Bone marrow (tissue), 2 donors: ENCODE data around the gene CHST2.

Experiments
- DNase-seq, 2 donors: peaks; one replicate each; lab custom pipeline; 2025; lab: John Stamatoyannopoulos, UW

Gene CHST2

DNA sequence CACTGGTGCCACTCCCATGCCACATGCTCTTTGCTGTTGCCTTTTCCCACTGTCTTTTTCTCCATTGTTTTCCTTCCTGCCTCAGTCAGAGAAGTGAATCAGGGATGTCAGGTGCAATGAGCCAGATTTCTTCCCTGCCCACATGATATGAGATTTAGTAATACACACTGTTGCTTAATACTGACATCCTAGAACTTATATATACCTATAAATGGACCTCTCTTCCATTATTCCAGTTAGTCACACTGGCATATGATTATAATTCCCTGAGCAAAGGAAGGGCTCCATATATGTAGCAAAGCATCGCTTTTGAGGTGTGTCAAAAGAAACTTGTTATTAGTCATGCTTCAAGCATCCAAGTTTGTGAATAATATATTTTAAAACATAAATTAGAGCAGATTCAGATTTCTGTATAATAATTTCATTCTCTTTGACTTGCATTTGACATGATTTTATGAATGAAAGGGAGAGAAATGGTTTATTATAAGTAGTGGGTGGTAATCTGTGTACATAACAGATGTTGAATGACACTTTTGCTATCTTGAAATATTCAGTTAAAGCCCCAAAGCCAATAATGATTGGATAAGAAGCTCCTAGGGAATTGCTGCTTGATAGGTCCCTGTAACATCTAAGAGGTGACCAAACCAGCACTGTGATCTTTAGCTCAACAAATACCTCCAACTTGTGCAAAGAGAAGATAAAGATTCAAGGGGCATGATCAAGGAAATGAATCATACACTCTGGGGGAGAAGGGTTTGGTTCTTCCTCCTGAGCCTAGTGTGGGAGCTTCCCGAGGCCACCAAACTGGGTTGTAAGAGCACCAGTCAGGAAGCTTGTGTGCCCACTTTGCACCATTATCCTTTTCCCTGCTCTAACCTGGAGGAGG lies 48.6 kb downstream of the CHST2 start:
- DNase-seq: peak in 1 of 2 donors; percentile 68

DNA sequence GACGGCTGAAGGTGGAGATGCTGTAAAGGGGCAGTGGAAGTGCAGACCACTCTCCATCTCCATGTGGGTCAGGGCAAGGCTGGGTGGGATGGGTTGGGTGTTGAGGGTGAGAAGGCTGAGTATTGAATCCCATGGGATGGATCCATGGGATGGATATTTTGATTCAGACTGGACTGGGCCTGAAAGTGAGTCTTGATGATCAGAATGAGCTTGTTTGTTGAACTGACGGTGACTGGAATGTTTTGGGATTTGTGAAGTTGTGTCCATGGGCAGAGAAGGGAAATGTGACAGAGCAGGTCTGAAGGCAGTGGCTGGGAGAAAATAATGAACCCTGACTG lies 49.3 kb downstream of the CHST2 start:
- DNase-seq: no peak

- DNase-seq: peak in 1 of 2 donors; percentile 3
Observed at GRCh38 chr3:143170074-143170473, 50.5 kb downstream of the CHST2 start.

DNA sequence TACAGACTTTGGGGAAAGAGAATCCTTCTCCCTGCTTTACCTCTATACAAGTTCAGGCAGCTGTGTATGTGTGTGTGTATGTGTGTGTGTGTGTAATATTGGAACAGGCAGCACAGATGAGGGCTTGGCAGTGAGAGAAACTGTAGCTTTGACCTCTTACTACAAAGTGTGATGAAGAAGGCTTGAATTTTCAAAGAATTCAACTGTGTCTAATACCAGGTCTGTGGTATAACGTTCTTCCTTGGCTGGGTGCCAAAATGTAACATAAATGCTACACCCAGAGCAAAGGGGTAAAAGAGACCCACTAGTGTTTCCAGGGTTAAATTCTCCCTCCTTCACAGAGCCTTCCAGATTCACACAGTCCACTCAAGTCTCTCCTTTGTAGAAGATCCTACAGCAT lies 51.1 kb downstream of the CHST2 start:
- no peak for DNase-seq

GRCh38 chr3:143171141-143171980 lies 51.8 kb downstream of the CHST2 start:
- peak in 1 of 2 donors; percentile 40 for DNase-seq

DNA sequence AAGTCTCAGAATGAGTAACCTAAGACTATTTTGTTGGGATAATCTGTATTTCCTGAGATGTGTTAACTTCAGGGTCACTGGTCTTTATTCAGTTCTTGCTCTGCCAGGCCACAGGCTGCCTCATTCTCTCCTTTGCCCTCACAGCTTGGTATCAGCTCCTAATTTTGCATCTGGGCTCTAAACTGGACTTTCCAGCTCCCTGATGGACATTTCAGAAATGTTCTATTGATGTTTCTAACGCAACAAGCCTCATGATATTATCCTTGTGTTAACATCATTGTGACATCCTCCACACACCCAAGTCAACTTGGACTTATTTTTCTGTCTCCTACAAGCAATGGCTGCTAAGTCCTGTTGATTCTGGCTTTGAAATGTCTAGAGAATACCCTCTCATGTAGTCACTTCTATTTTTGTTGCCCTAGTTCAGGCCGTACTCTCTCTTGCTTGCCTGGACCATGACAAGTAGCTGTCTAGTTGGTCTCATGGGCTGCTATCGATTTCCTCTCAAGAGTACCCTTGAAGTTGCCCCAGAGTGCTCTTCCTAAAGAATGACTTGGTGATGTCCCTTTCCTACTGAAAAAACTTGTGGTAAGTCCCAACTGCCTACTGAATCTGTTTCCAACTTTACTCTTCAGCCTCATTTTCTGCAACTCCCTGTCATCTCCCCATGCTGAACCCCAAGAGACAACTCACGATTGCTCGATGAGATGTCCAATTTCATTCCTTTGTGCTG lies 52.7 kb downstream of the CHST2 start:
- DNase-seq: no peak

DNA sequence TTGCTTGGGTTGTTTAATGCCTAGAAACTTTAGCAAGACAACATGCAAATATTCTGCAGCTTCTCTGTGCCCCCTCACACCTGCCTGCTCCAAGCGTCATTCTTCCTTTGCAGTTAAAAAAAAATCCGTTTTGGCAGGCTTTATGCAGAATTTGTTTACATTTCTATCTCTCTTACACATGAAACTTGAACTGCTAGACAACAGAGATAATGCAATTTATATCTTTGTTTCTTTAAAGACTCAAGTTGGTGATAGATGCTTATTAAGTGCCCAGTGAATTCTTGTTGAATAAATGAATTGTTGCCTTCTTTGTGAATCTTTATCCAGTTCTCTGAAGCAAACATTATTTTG lies 53.2 kb downstream of the CHST2 start:
- DNase-seq: no peak

DNA sequence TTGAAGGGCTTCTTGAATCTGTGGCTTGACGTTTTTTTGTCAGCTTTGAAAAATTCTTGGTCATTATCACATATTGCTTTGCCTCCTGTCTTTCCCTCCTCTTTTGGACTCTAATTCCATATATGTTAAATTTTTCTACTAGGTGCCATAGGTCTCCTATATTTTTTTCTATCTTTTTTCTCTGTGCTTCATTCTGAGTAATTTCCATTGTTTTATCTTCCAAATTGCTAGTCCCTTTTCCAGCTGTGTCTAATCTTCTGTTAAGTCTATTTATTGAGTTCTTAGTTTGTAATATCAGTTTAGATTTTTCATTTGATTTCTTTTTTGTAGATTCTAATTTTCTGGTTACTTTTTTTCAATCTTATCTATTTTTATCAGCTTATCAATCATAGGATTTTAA lies 53.7 kb downstream of the CHST2 start:
- DNase-seq: no peak
